HG03159 (cell line): Measurements from ENCODE around the gene MRPL3.

Experiments
- ATAC-seq: cut with Tn5 transposase; IDR thresholded peaks from one replicate; pipeline ENCODE4 v1.9.1; 2021; ENCODE audit warnings: mild to moderate bottlenecking, moderate library complexity; ENCODE audit not compliant: unreplicated experiment

The MRPL3 gene

GRCh38 chr3:131421301-131421700, 81.5 kb downstream of the MRPL3 start:
- no peak for ATAC-seq

GRCh38 chr3:131417751-131418150, 85.0 kb downstream of the MRPL3 start:
- ATAC-seq, result no peak
